ENCODE measurements around the gene LTBP2.

GRCh38 chr14:74645756-74646470, 33.9 kb upstream of the LTBP2 start:
- no peak for TF ChIP-seq EZH2 (IDR thresholded peaks at IDR 0.05; ENCODE audit: low read length, unreplicated experiment)
- no peak for TF ChIP-seq CTCF (conservative IDR thresholded peaks at IDR 0.05; ENCODE audit: low read depth, low read length)
